Left lung (tissue), 10 donors: ENCODE results near the gene SSPN. TPM values are rescaled to one million over a fixed set of nuclear protein-coding genes. Genes with fewer than 3 reads are reported as not detected.
"Not testable (repeated sequence)": the region's sequence is repeated elsewhere in the genome, so short reads cannot be mapped to it uniquely, and the experiment has no call there.

Source experiments
- ATAC-seq: fragments of 200-7000 bp; cut with Tn5 transposase; one replicate; pipeline ENCODE4 v1.9.1; 2020; ENCODE audit warnings: moderate library complexity
- DNase-seq, 4 donors: peaks; one replicate each; pipeline ENCODE4 v3.0.0-alpha.2; 2013 to 2020
- H3K27ac ChIP-seq, 2 donors: fragments of 200-600 bp; sonication (generic) in 1 of 2; one replicate each; pipeline versions ENCODE4 v1.5.0 to v1.8.0; 2020 to 2021
- H3K27me3 ChIP-seq, 2 donors: fragments of 200-600 bp; sonication (generic) in 1 of 2; one replicate each; pipeline versions ENCODE4 v1.5.0 to v1.8.0; 2020 to 2021
- H3K36me3 ChIP-seq, 2 donors: fragments of 200-600 bp; sonication (generic) in 1 of 2; one replicate each; pipeline versions ENCODE4 v1.5.0 to v1.8.0; 2020 to 2021
- H3K4me1 ChIP-seq, 2 donors: fragments of 200-600 bp; one replicate each; pipeline ENCODE4 v1.8.0; 2021
- H3K4me3 ChIP-seq, 2 donors: fragments of 200-600 bp; sonication (generic) in 1 of 2; one replicate each; pipeline versions ENCODE4 v1.5.0 to v1.8.0; 2020 to 2021; ENCODE audit warnings: mild to moderate bottlenecking in 1 of 2
- H3K9me3 ChIP-seq, 2 donors: fragments of 200-600 bp; sonication (generic) in 1 of 2; one replicate each; pipeline versions ENCODE4 v1.5.0 to v1.8.0; 2020 to 2021
- intact Hi-C, 2 donors: fragments of 100-400 bp; cut with DNase I; formaldehyde crosslinking; loops; one replicate each; pipeline versions ENCODE4 v1.11.2 to v1.14.2; 2022
- polyA plus RNA-seq, 6 donors: library from polyadenylated mRNA; unstranded; fragments of 120-200 nt; gene quantifications; one replicate each; pipeline ENCODE4 v1.2.1, GENCODE V29; 2013; ENCODE audit not compliant: insufficient read length in 6 of 6
- total RNA-seq, 2 donors: library from RNA; stranded (reverse); fragmentation: NEBNext Ultra II Directional; extraction: Animal tissue kit (Norgen Biotek cat#: 25700); gene quantifications; one replicate each; pipeline ENCODE4 v1.2.1, GENCODE V29; 2021
- TF ChIP-seq, protein P1 (sequence below), 2 donors: fragments of 200-600 bp; sonication (generic) in 1 of 2; IDR thresholded peaks; one replicate each; pipeline versions ENCODE4 v1.5.0 to v1.8.0; 2021; ENCODE audit warnings: antibody characterized with exemption in 2 of 2
- donor health status: DM: no; HTN: yes; CAD: no.
- donor health status: DM: no; HTN: no; CAD: no.

Gene SSPN
- total and polyA plus RNA-seq, 8 donors, result 6.9 to 18.6 (median 14.7) TPM

DNA sequence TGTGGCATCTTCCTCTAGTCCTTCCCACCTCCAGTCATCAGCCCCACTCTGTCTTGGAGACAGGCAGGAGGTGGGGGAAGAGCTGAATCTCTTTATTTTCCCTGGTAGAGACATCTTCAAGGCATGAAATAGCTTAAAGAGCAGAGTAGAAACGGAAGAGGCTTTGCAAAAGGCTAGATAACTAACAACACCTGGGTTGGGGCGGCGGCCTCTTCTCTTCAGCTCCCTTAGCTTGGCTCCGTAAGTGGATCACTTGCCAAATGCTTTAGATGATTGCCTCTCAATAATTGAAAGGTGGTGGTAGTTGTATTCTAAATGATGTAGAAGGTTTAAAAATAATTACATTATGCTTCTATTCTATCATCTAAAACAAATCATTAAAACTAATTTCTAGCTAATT is 36.1 kb downstream of the SSPN start:
- Histone ChIP-seq H3K4me1 (peaks cover 0 to 4% of the 10 kb centered on the region in 2 donors), H3K27ac (no peak overlapping the region), H3K36me3 (no peaks in the 10 kb centered on the region), H3K9me3 (no peaks in the 10 kb centered on the region), H3K27me3 (peaks cover 15 to 20% of the 10 kb centered on the region in 2 donors), H3K4me3 (no peak overlapping the region)
- TF ChIP-seq, protein P1, sequence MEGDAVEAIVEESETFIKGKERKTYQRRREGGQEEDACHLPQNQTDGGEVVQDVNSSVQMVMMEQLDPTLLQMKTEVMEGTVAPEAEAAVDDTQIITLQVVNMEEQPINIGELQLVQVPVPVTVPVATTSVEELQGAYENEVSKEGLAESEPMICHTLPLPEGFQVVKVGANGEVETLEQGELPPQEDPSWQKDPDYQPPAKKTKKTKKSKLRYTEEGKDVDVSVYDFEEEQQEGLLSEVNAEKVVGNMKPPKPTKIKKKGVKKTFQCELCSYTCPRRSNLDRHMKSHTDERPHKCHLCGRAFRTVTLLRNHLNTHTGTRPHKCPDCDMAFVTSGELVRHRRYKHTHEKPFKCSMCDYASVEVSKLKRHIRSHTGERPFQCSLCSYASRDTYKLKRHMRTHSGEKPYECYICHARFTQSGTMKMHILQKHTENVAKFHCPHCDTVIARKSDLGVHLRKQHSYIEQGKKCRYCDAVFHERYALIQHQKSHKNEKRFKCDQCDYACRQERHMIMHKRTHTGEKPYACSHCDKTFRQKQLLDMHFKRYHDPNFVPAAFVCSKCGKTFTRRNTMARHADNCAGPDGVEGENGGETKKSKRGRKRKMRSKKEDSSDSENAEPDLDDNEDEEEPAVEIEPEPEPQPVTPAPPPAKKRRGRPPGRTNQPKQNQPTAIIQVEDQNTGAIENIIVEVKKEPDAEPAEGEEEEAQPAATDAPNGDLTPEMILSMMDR (IDR thresholded peaks at IDR 0.05), result no peak
- ATAC-seq, result no peak
- intact Hi-C loops, result no loop called here
- DNase-seq, result no peak

DNA sequence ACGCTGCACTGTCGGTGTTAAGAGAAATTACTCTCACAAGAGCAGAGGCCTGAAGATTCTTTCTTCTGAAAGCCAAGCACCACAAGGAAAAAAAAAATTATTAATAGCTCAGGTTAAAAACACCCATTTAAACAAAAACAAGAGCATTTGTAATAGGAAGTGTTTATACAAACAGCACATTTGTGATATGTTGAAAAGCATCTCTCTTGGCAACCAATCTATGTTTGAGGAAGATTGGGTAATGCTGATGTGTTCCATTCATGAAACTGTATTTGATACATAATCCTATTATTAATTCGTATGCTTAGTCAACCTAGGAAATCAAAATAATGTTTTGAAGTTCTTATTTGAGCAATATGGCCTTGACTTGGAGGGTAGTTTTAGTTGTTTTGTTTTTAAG is 36.5 kb downstream of the SSPN start:
- Histone ChIP-seq H3K9me3 (no peaks in the 10 kb centered on the region), H3K27ac (no peak overlapping the region), H3K4me3 (no peak overlapping the region), H3K27me3 (peaks cover 10 to 15% of the 10 kb centered on the region in 2 donors), H3K4me1 (no peaks in the 10 kb centered on the region), H3K36me3 (no peaks in the 10 kb centered on the region)
- intact Hi-C loops, result no loop called here
- ATAC-seq (no peak), DNase-seq (peak in 2 of 4 donors; percentile 46 to 48)
- TF ChIP-seq, protein P1 (IDR thresholded peaks at IDR 0.05), result no peak

DNA sequence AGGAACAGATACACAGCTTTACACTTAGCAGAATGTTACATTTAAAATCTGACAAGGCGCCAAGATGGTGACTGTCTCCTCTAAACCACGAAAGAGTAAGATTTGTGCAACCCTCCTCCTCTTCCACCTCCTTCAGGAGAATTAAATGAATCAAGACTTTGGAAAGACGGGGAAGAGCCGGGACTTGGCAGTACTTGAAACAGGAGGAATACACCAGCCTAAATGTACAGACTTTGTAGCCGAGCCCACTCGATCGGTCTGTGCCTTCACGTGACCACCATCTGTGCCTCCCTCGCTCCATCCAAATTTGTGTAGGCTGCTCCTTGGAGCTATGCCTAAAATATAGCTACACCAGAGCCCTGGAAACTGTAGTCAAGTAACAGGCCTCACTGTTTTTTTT is 38.3 kb downstream of the SSPN start:
- intact Hi-C loops, result no loop called here
- Histone ChIP-seq H3K9me3 (no peaks in the 10 kb centered on the region), H3K27ac (no peak overlapping the region), H3K4me3 (no peak overlapping the region), H3K36me3 (no peaks in the 10 kb centered on the region), H3K4me1 (no peaks in the 10 kb centered on the region), H3K27me3 (peaks cover 0 to 4% of the 10 kb centered on the region in 2 donors)
- DNase-seq (peak in 2 of 4 donors; percentile 33 to 67), ATAC-seq (no peak)
- TF ChIP-seq, protein P1 (IDR thresholded peaks at IDR 0.05), result no peak

DNA sequence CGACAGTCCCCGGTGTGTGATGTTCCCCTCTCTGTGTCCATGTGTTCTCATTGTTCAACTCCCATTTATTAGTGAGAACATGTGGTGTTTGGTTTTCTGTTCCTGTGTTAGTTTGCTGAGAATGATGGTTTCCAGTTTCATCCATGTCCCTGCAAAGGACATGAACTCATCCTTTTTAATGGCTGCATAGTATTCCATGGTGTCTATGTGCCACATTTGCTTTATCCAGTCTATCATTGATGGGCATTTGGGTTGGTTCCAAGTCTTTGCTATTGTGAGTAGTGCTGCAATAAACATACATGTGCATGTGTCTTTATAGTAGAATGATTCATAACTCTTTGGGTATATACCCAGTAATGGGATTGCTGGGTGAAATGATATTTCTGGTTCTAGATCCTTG is 40.1 kb downstream of the SSPN start:
- H3K4me3 ChIP-seq, ATAC-seq, H3K36me3 ChIP-seq, H3K4me1 ChIP-seq, H3K9me3 ChIP-seq, H3K27ac ChIP-seq, intact Hi-C loops, DNase-seq: not testable (repeated sequence)
- H3K27me3 ChIP-seq, result peaks cover 0 to 11% of the 10 kb centered on the region in 2 donors

DNA sequence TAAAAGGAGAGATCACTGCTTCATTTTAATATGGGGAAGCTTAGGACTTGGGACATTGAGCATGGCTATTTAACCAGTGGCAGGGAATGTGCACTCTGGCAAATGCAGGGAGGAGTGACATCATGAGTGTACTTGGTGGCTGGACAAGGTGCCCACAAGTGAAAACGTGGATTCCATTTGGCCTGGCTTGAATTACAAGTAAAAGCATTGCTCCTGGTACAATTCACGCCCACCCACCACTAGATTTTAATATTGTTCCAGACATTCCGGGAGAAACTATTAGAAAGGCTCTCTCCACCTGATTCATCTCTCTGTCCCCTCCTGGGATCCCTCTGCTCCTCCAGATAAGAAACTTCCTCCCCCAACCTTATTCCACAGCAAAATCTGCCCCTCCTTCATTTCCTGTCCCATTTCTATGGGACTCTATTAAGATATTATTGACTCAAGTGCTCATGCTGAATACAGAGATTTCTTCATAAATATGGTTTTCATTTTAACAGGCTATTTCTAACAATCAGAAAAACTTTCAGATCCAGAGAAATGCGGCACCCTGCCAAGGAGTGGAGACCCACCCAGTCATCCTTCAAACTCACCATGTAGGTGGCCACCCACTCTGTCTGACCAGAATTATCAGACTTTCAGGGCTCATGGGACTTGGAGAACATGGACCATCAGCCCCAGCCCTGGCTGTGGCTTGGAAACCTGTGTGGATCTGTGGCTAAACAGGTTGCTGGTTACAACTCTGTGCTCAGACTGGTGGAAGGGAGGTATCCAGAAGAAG is 43.2 kb downstream of the SSPN start:
- ATAC-seq, result peak; percentile 38

More for the DNA sequence above, 43.2 kb downstream of the SSPN start:
- TF ChIP-seq, protein P1 (IDR thresholded peaks at IDR 0.05), result no peak
- intact Hi-C loops, result no loop called here
- DNase-seq, result peak in 1 of 4 donors; percentile 33
- Histone ChIP-seq H3K27me3 (peaks cover 0 to 11% of the 10 kb centered on the region in 2 donors), H3K4me1 (no peaks in the 10 kb centered on the region), H3K4me3 (no peak overlapping the region), H3K9me3 (no peaks in the 10 kb centered on the region), H3K27ac (no peak overlapping the region), H3K36me3 (no peaks in the 10 kb centered on the region)
